ENCODE data around the gene GPR35. TPM values are rescaled to one million over a fixed set of nuclear protein-coding genes. Genes with fewer than 3 reads are reported as not detected.

GPR35 gene
- total RNA-seq, 1 donor from 2014 or later, result 0.82 TPM

GRCh38 chr2:240623531-240624010, 1.7 kb upstream of the GPR35 start:
- Mint-ChIP-seq H3K9me3 (ENCODE audit: unreplicated experiment) (peaks cover 4% of the 10 kb centered on the region), H3K27ac (ENCODE audit: unreplicated experiment) (no peak overlapping the region), H3K4me3 (ENCODE audit: unreplicated experiment) (no peak overlapping the region), H3K36me3 (ENCODE audit: low read depth, unreplicated experiment) (peaks cover 3% of the 10 kb centered on the region), H3K27me3 (ENCODE audit: low read depth, unreplicated experiment) (peaks cover 2% of the 10 kb centered on the region), H3K4me1 (ENCODE audit: low read depth, unreplicated experiment) (peaks cover 6% of the 10 kb centered on the region)
- no peaks in the 10 kb centered on the region for H3K9me3 ChIP-seq (ENCODE audit: insufficient read depth, low read depth, low read length)
- H3K4me2 ChIP-seq (ENCODE audit: low read length), result no peak overlapping the region
- H4K20me1 ChIP-seq (ENCODE audit: insufficient read depth, low read length), result no peaks in the 10 kb centered on the region
- no peak overlapping the region for H3K9ac ChIP-seq (ENCODE audit: low read length)
- no peak for TF ChIP-seq EZH2 (IDR thresholded peaks at IDR 0.05; ENCODE audit: insufficient read depth, low read length)
- FAIRE-seq (no peak), DNase-seq (ENCODE audit: low read depth) (no peak)
- H3K4me1 ChIP-seq (ENCODE audit: insufficient read depth, low read length), result peaks cover 11% of the 10 kb centered on the region
- H3K79me2 ChIP-seq (ENCODE audit: insufficient read depth, low read length), result no peaks in the 10 kb centered on the region
- no peak overlapping the region for H2AFZ ChIP-seq (ENCODE audit: low read depth, low read length)
- no peak overlapping the region for H3K27ac ChIP-seq (ENCODE audit: low read depth, low read length)
- no peak overlapping the region for H3K4me3 ChIP-seq (ENCODE audit: insufficient read depth, low read depth, low read length)
- no peaks in the 10 kb centered on the region for H3K36me3 ChIP-seq (ENCODE audit: insufficient read depth, low read length)
- no peaks in the 10 kb centered on the region for H3K27me3 ChIP-seq (ENCODE audit: insufficient read depth, low read length)

- peaks cover 4% of the 10 kb centered on the region for H3K27me3 Mint-ChIP-seq (ENCODE audit: low read depth, unreplicated experiment)
- H3K9me3 Mint-ChIP-seq (ENCODE audit: unreplicated experiment), result no peaks in the 10 kb centered on the region
These were observed 1.0 kb upstream of the GPR35 start for GRCh38 chr2:240624011-240624949.

More at GRCh38 chr2:240624011-240624949, 1.0 kb upstream of the GPR35 start:
- Histone ChIP-seq H3K79me2 (ENCODE audit: insufficient read depth, low read length) (no peaks in the 10 kb centered on the region), H4K20me1 (ENCODE audit: insufficient read depth, low read length) (no peaks in the 10 kb centered on the region), H3K4me3 (ENCODE audit: insufficient read depth, low read depth, low read length) (no peak overlapping the region), H3K36me3 (ENCODE audit: insufficient read depth, low read length) (no peaks in the 10 kb centered on the region), H3K9me3 (ENCODE audit: insufficient read depth, low read depth, low read length) (no peaks in the 10 kb centered on the region), H3K27ac (ENCODE audit: low read depth, low read length) (no peak overlapping the region), H3K27me3 (ENCODE audit: insufficient read depth, low read length) (no peaks in the 10 kb centered on the region), H3K9ac (ENCODE audit: low read length) (no peak overlapping the region), H2AFZ (ENCODE audit: low read depth, low read length) (no peak overlapping the region), H3K4me1 (ENCODE audit: insufficient read depth, low read length) (peaks cover 11% of the 10 kb centered on the region), H3K4me2 (ENCODE audit: low read length) (no peak overlapping the region)
- no peak for FAIRE-seq
- Mint-ChIP-seq H3K4me3 (ENCODE audit: unreplicated experiment) (no peak overlapping the region), H3K4me1 (ENCODE audit: low read depth, unreplicated experiment) (peaks cover 6% of the 10 kb centered on the region), H3K27ac (ENCODE audit: unreplicated experiment) (no peak overlapping the region), H3K36me3 (ENCODE audit: low read depth, unreplicated experiment) (no peaks in the 10 kb centered on the region)
- no peak for DNase-seq (ENCODE audit: low read depth)
- no peak for TF ChIP-seq EZH2 (IDR thresholded peaks at IDR 0.05; ENCODE audit: insufficient read depth, low read length)
- TF ChIP-seq CTCF (IDR thresholded peaks at IDR 0.05; ENCODE audit: insufficient read depth, low read depth, low read length), result no peak
